Body of pancreas (tissue), 4 donors: ENCODE results near the gene HNRNPLL. TPM values are rescaled to one million over a fixed set of nuclear protein-coding genes. Genes with fewer than 3 reads are reported as not detected.
A peak's percentile ranks its signal among the peaks of the same experiment; 100 is the strongest.

Experiments used
- ATAC-seq: fragments of 150-250 bp; one replicate; pipeline ENCODE4 v1.9.1; 2016
- DNase-seq, 4 donors: peaks; one replicate each; pipeline ENCODE4 v3.0.0-alpha.2; 2019
- H3K27ac ChIP-seq, 4 donors: fragments of 200-600 bp; sonication (generic); 1 replicate in 3 of 4; 2 replicates in 1 of 4; pipeline versions ENCODE4 v1.5.1 to v1.6.1; 2016 to 2019; ENCODE audit warnings: mild to moderate bottlenecking in 1 of 4, mixed read lengths in 1 of 4, moderate library complexity in 1 of 4
- H3K27me3 ChIP-seq, 2 donors: fragments of 200-600 bp; sonication (generic); one replicate each; pipeline ENCODE4 v1.6.0; 2016; ENCODE audit warnings: mild to moderate bottlenecking in 1 of 2
- H3K36me3 ChIP-seq, 2 donors: fragments of 200-600 bp; sonication (generic); replicated peaks in 1 of 2; 2 replicates each; pipeline ENCODE4 v1.5.1; 2016; ENCODE audit warnings: low read depth in 2 of 2; ENCODE audit not compliant: insufficient read depth in 1 of 2
- H3K4me1 ChIP-seq: fragments of 200-600 bp; sonication (generic); one replicate; pipeline ENCODE4 v1.6.0; 2016
- H3K4me3 ChIP-seq, 2 donors: fragments of 200-600 bp; sonication (generic); 1 replicate in 1 of 2; 2 replicates in 1 of 2; pipeline ENCODE4 v1.5.1; 2016 to 2019
- H3K9me3 ChIP-seq, 3 donors: fragments of 200-600 bp; sonication (generic); 1 replicate in 2 of 3; 2 replicates in 1 of 3; pipeline ENCODE4 v1.5.1; 2016
- CTCF ChIP-seq, 7 experiments: fragments of 450-650 bp in 4 of 7; fragments of 200-600 bp in 3 of 7; sonication (generic) in 3 of 7; IDR thresholded peaks; one replicate each; pipeline ENCODE4 v1.5.1; 2016 to 2019; ENCODE audit warnings: antibody characterized with exemption in 7 of 7
- POLR2A ChIP-seq, 3 donors: fragments of 450-650 bp; IDR thresholded peaks; one replicate each; pipeline ENCODE4 v1.6.1; 2016; ENCODE audit warnings: antibody characterized with exemption in 3 of 3, mild to moderate bottlenecking in 2 of 3
- WGBS, 2 donors: methylation state at CpG; one replicate each; pipeline ENCODE4 v1.1.5; 2017; 5-methylcytosine and 5-hydroxymethylcytosine counted together
- intact Hi-C: fragments of 100-400 bp; cut with DNase I; formaldehyde crosslinking; loops from one replicate; pipeline ENCODE4 v1.15.1; 2023
- total RNA-seq, 2 donors: library from RNA; depleted of rRNA; stranded (reverse); fragments of >200 nt; gene quantifications; one replicate each; pipeline ENCODE4 v1.1.0, GENCODE V29; 2016

HNRNPLL gene
- total RNA-seq, 2 donors from 2014 or later, result 21.8 to 22.4 TPM

GRCh38 chr2:38622210-38622609 lies 19.5 kb upstream of the HNRNPLL start:
- Histone ChIP-seq H3K27ac (no peak overlapping the region), H3K27me3 (no peaks in the 10 kb centered on the region), H3K4me3 (no peak overlapping the region), H3K4me1 (peaks cover 39% of the 10 kb centered on the region), H3K9me3 (no peaks in the 10 kb centered on the region), H3K36me3 (no peaks in the 10 kb centered on the region)
- TF ChIP-seq POLR2A (IDR thresholded peaks at IDR 0.05) (no peak), CTCF (IDR thresholded peaks at IDR 0.05) (no peak)
- peak in 1 of 4 donors; percentile 12 for DNase-seq
- WGBS, 2 donors, result 64 to 83% methylated on average over 3 of the region's 3 CpGs
- ATAC-seq, result no peak
- intact Hi-C loops, result no loop called here

- intact Hi-C loops, result no loop called here
- TF ChIP-seq POLR2A (IDR thresholded peaks at IDR 0.05) (no peak), CTCF (IDR thresholded peaks at IDR 0.05) (no peak)
- H3K36me3 ChIP-seq, result no peaks in the 10 kb centered on the region
- peaks cover 35% of the 10 kb centered on the region for H3K4me1 ChIP-seq
- no peak overlapping the region for H3K4me3 ChIP-seq
- DNase-seq (no peak), ATAC-seq (no peak)
- no peaks in the 10 kb centered on the region for H3K9me3 ChIP-seq
- no peak overlapping the region for H3K27ac ChIP-seq
- H3K27me3 ChIP-seq, result no peaks in the 10 kb centered on the region
Measured at GRCh38 chr2:38621018-38621417, 18.3 kb upstream of the HNRNPLL start.

GRCh38 chr2:38620282-38620977 lies 17.7 kb upstream of the HNRNPLL start:
- Histone ChIP-seq H3K4me1 (peaks cover 35% of the 10 kb centered on the region), H3K27me3 (no peaks in the 10 kb centered on the region), H3K27ac (peak overlapping the region in 3 of 4 donors; percentile 14 to 69 (median 59)), H3K4me3 (no peak overlapping the region), H3K9me3 (no peaks in the 10 kb centered on the region), H3K36me3 (no peaks in the 10 kb centered on the region)
- TF ChIP-seq POLR2A (IDR thresholded peaks at IDR 0.05), result peak in 1 of 3 donors; percentile 27
- no peak for TF ChIP-seq CTCF (IDR thresholded peaks at IDR 0.05)
- DNase-seq (peak in 3 of 4 donors; percentile 16 to 53 (median 44)), ATAC-seq (peak; percentile 97)
- intact Hi-C loops, result no loop called here
- WGBS, 2 donors, result 27 to 30% methylated on average over 7 of the region's 7 CpGs

GRCh38 chr2:38619458-38620164 lies 16.9 kb upstream of the HNRNPLL start:
- DNase-seq, result peak in 1 of 4 donors; percentile 20
- Histone ChIP-seq H3K36me3 (no peaks in the 10 kb centered on the region), H3K27me3 (no peaks in the 10 kb centered on the region), H3K4me1 (peaks cover 35% of the 10 kb centered on the region), H3K27ac (peak overlapping the region in 3 of 4 donors; percentile 14 to 69 (median 59)), H3K4me3 (no peak overlapping the region), H3K9me3 (no peaks in the 10 kb centered on the region)
- intact Hi-C loops, result no loop called here
- WGBS, 2 donors, result 48 to 70% methylated on average over 4 of the region's 4 CpGs
- peak; percentile 2 for ATAC-seq
- TF ChIP-seq CTCF (IDR thresholded peaks at IDR 0.05) (no peak), POLR2A (IDR thresholded peaks at IDR 0.05) (no peak)
